Type B pancreatic cell (in vitro differentiated cells): ENCODE measurements around the gene KIRREL3. TPM values are rescaled to one million over a fixed set of nuclear protein-coding genes. Genes with fewer than 3 reads are reported as not detected.

Experiments
- DNase-seq: peaks from one replicate; pipeline ENCODE4 v3.0.0; 2021; ENCODE audit warnings: mixed read lengths; ENCODE audit not compliant: unreplicated experiment; ENCODE audit errors: extremely low spot score
- H3K27ac Mint-ChIP-seq: 2 replicates; pipeline ENCODE4 v1.8.0; 2021; ENCODE audit warnings: mild to moderate bottlenecking, mixed read lengths
- H3K27me3 Mint-ChIP-seq: 2 replicates; pipeline ENCODE4 v1.8.0; 2021; ENCODE audit warnings: mixed read lengths
- H3K36me3 Mint-ChIP-seq: 2 replicates; pipeline ENCODE4 v1.8.0; 2021; ENCODE audit warnings: mixed read lengths
- H3K4me1 Mint-ChIP-seq: one replicate; pipeline ENCODE4 v1.8.0; 2021; ENCODE audit warnings: mixed read lengths; ENCODE audit not compliant: unreplicated experiment
- H3K4me3 Mint-ChIP-seq: 2 replicates; pipeline ENCODE4 v1.8.0; 2021; ENCODE audit warnings: mild to moderate bottlenecking, mixed read lengths
- H3K9me3 Mint-ChIP-seq: 2 replicates; pipeline ENCODE4 v1.8.0; 2021; ENCODE audit warnings: mixed read lengths
- CTCF ChIP-seq: fragments of 200-600 bp; sonication (generic); conservative IDR thresholded peaks from 2 replicates; pipeline ENCODE4 v1.5.0; 2021; ENCODE audit warnings: antibody characterized with exemption, mild to moderate bottlenecking
- total RNA-seq: library from RNA; stranded (reverse); gene quantifications from 2 replicates; pipeline ENCODE4 v1.2.1, GENCODE V29; 2021; ENCODE audit warnings: low replicate concordance

Gene KIRREL3
- total RNA-seq, 1 donor from 2014 or later: 4.1 TPM

GRCh38 chr11:126765196-126765595 is 235.4 kb downstream of the KIRREL3 start:
- Mint-ChIP-seq H3K9me3 (no peaks in the 10 kb centered on the region), H3K4me3 (no peak overlapping the region), H3K27ac (no peak overlapping the region), H3K36me3 (no peaks in the 10 kb centered on the region), H3K27me3 (peaks cover 18% of the 10 kb centered on the region), H3K4me1 (peaks cover 1% of the 10 kb centered on the region)
- DNase-seq: no peak
- no peak for TF ChIP-seq CTCF

DNA sequence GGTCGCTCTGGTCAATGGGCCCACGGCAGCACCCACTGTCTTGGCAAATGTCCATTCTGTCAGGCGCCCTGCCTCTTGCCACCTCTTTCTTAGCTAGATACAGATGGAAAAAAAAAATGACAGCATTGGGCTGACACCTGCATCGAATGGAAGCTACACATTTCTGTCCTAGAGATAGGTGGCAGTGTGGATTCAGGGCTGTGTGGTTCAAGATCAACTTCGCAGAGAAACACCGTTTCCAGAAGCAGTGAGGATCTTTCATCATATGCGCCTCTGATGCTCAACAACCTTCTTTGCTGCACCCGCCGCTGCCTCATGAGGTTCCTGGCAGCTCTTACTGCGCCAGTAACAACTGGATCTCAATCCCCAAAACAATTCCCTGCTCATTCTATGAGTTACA is 236.3 kb downstream of the KIRREL3 start:
- DNase-seq: no peak
- H3K4me3 Mint-ChIP-seq: no peak overlapping the region
- H3K27ac Mint-ChIP-seq: no peak overlapping the region
- no peaks in the 10 kb centered on the region for H3K36me3 Mint-ChIP-seq
- no peak for TF ChIP-seq CTCF
- H3K27me3 Mint-ChIP-seq: peaks cover 12% of the 10 kb centered on the region
- peaks cover 4% of the 10 kb centered on the region for H3K4me1 Mint-ChIP-seq
- H3K9me3 Mint-ChIP-seq: no peaks in the 10 kb centered on the region

GRCh38 chr11:126756855-126757254 is 243.7 kb downstream of the KIRREL3 start:
- no peak for DNase-seq
- Mint-ChIP-seq H3K27ac (no peak overlapping the region), H3K4me3 (no peak overlapping the region), H3K4me1 (peaks cover 22% of the 10 kb centered on the region), H3K36me3 (no peaks in the 10 kb centered on the region), H3K27me3 (peaks cover 7% of the 10 kb centered on the region), H3K9me3 (no peaks in the 10 kb centered on the region)
- TF ChIP-seq CTCF: no peak

DNA sequence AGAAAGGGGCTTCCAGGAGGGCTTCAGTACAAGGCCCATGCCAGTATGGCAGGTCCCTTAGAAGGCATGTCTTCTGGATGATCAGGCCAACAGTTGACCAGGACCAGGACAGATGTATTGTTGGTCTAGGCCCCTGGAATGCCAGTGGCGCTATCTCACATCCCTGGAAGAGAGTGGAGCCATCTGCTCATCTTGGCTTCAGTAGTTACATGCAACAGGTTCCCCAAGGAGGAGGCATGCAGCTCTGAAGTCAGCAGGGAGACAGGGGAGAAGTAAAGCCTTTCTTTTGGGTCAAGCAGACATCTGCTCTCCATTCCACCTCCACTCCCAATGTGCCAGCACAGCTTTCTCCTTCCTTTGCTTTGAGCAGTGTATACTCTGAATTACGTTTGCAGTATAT is 244.1 kb downstream of the KIRREL3 start:
- Mint-ChIP-seq H3K36me3 (no peaks in the 10 kb centered on the region), H3K27me3 (peaks cover 7% of the 10 kb centered on the region), H3K4me1 (peaks cover 23% of the 10 kb centered on the region), H3K4me3 (no peak overlapping the region), H3K9me3 (peaks cover 1% of the 10 kb centered on the region), H3K27ac (no peak overlapping the region)
- no peak for TF ChIP-seq CTCF
- DNase-seq: no peak

DNA sequence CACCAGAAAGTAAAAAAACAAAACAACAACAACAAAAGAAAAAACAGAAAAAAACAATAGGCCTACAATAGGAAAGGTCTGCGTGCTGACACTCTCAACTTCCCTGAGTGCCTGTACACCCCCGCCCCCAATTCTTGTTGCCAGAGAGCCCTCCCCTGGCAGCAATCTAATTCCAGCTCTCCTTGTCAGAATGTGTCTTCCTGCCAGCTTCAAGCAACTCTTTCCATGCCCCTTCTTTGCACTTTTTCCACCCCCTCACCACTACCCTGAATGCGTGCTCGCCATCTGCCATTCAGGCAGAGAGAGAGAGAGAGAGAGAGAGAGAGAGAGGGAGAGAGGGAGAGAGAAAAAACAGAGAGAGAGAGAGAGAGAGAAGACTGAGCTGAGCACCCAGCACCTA is 245.0 kb downstream of the KIRREL3 start:
- Mint-ChIP-seq H3K27ac (no peak overlapping the region), H3K36me3 (no peaks in the 10 kb centered on the region), H3K4me3 (no peak overlapping the region), H3K4me1 (peaks cover 29% of the 10 kb centered on the region), H3K27me3 (peaks cover 5% of the 10 kb centered on the region), H3K9me3 (peaks cover 6% of the 10 kb centered on the region)
- no peak for TF ChIP-seq CTCF
- DNase-seq: no peak
